H9 (cell line): ENCODE data around the gene KIF23. TPM values are rescaled to one million over a fixed set of nuclear protein-coding genes. Genes with fewer than 3 reads are reported as not detected.

Source experiments
- DNase-seq: peaks from one replicate; pipeline ENCODE4 v3.0.0-alpha.2; 2017
- H2AFZ ChIP-seq: one replicate; pipeline ENCODE4 v1.6.1; 2013; ENCODE audit warnings: mild to moderate bottlenecking, low read length, control low read depth, moderate library complexity
- H2AK5ac ChIP-seq: 2 replicates; pipeline ENCODE4 v1.6.1; 2013; ENCODE audit warnings: low read length, control low read depth, mixed read lengths; ENCODE audit not compliant: insufficient read length
- H2BK120ac ChIP-seq: one replicate; pipeline ENCODE4 v1.6.1; 2013; ENCODE audit warnings: low read depth, mild to moderate bottlenecking, low read length, control low read depth, inconsistent platforms; ENCODE audit not compliant: poor library complexity, severe bottlenecking
- H2BK12ac ChIP-seq: 2 replicates; pipeline ENCODE4 v1.6.1; 2013; ENCODE audit warnings: low read length, control low read depth, mixed read lengths, low read depth; ENCODE audit not compliant: insufficient read length
- H2BK15ac ChIP-seq: 2 replicates; pipeline ENCODE4 v1.6.1; 2013; ENCODE audit warnings: low read depth, low read length, control low read depth
- H2BK20ac ChIP-seq: one replicate; pipeline ENCODE4 v1.6.1; 2013; ENCODE audit warnings: low read depth, mild to moderate bottlenecking, low read length, control low read depth, inconsistent platforms; ENCODE audit not compliant: poor library complexity, severe bottlenecking
- H2BK5ac ChIP-seq: 2 replicates; pipeline ENCODE4 v1.6.1; 2013; ENCODE audit warnings: low read length, control low read depth, mixed read lengths; ENCODE audit not compliant: insufficient read length
- H3K14ac ChIP-seq: 2 replicates; pipeline ENCODE4 v1.6.1; 2013; ENCODE audit warnings: low read length, control low read depth; ENCODE audit not compliant: insufficient read depth
- H3K18ac ChIP-seq: 2 replicates; pipeline ENCODE4 v1.6.1; 2013; ENCODE audit warnings: low read depth, mild to moderate bottlenecking, mixed read lengths, low read length, control low read depth; ENCODE audit not compliant: insufficient read length
- H3K23ac ChIP-seq: 2 replicates; pipeline ENCODE4 v1.6.1; 2013; ENCODE audit warnings: low read length, control low read depth, mixed read lengths, low read depth; ENCODE audit not compliant: insufficient read length
- H3K23me2 ChIP-seq: 2 replicates; pipeline ENCODE4 v1.6.1; 2013; ENCODE audit warnings: low read depth, mild to moderate bottlenecking, mixed read lengths, low read length, control low read depth; ENCODE audit not compliant: insufficient read length, poor library complexity, severe bottlenecking
- H3K27ac ChIP-seq: 2 replicates; pipeline ENCODE4 v1.5.1; 2013; ENCODE audit warnings: low read length, control low read depth, mixed read lengths, low read depth; ENCODE audit not compliant: insufficient read length
- H3K27me3 ChIP-seq: 2 replicates; pipeline ENCODE4 v1.6.1; 2013; ENCODE audit warnings: low read length, control low read depth, inconsistent platforms; ENCODE audit not compliant: insufficient read depth
- H3K4ac ChIP-seq: 2 replicates; pipeline ENCODE4 v1.6.1; 2013; ENCODE audit warnings: low read depth, mild to moderate bottlenecking, control low read depth, inconsistent platforms, low read length, moderate library complexity
- H3K4me1 ChIP-seq: 2 replicates; pipeline ENCODE4 v1.6.1; 2013; ENCODE audit warnings: low read length, control low read depth, inconsistent platforms; ENCODE audit not compliant: insufficient read depth
- H3K4me2 ChIP-seq: 2 replicates; pipeline ENCODE4 v1.6.1; 2013; ENCODE audit warnings: low read length, control low read depth, mixed read lengths; ENCODE audit not compliant: insufficient read length, insufficient read depth
- H3K56ac ChIP-seq: 2 replicates; pipeline ENCODE4 v1.6.1; 2013; ENCODE audit warnings: low read depth, mild to moderate bottlenecking, mixed read lengths, low read length, control low read depth; ENCODE audit not compliant: insufficient read length
- H3K79me1 ChIP-seq: 2 replicates; pipeline ENCODE4 v1.6.1; 2013; ENCODE audit warnings: low read depth, mild to moderate bottlenecking, moderate library complexity, low read length, control low read depth, inconsistent platforms; ENCODE audit not compliant: insufficient read depth, poor library complexity, severe bottlenecking
- H3K79me2 ChIP-seq: 2 replicates; pipeline ENCODE4 v1.6.1; 2013; ENCODE audit warnings: low read length, control low read depth, inconsistent platforms; ENCODE audit not compliant: insufficient read depth
- H3K9ac ChIP-seq: 2 replicates; pipeline ENCODE4 v1.6.1; 2013; ENCODE audit warnings: low read length, control low read depth, mixed read lengths; ENCODE audit not compliant: insufficient read length; ENCODE audit errors: extremely low read depth
- H3K9me3 ChIP-seq: one replicate; pipeline ENCODE4 v1.6.1; 2013; ENCODE audit warnings: low read depth, low read length, inconsistent platforms; ENCODE audit not compliant: control insufficient read depth
- H3T11ph ChIP-seq: one replicate; pipeline ENCODE4 v1.6.1; 2013; ENCODE audit warnings: mild to moderate bottlenecking, low read length, control low read depth, inconsistent platforms
- H4K20me1 ChIP-seq: one replicate; pipeline ENCODE4 v1.6.1; 2013; ENCODE audit not compliant: control insufficient read depth, insufficient read length, insufficient read depth
- H4K5ac ChIP-seq: 2 replicates; pipeline ENCODE4 v1.6.1; 2013; ENCODE audit warnings: low read depth, mild to moderate bottlenecking, mixed read lengths, low read length, control low read depth; ENCODE audit not compliant: insufficient read length
- H4K8ac ChIP-seq: replicated peaks from 2 replicates; pipeline ENCODE4 v1.6.1; 2013; ENCODE audit warnings: low read length, control low read depth, mixed read lengths, low read depth; ENCODE audit not compliant: insufficient read length
- H4K91ac ChIP-seq: 2 replicates; pipeline ENCODE4 v1.6.1; 2013; ENCODE audit warnings: low read depth, mild to moderate bottlenecking, moderate library complexity, mixed read lengths, low read length, control low read depth; ENCODE audit not compliant: insufficient read length
- H3K27ac Mint-ChIP-seq, 3 experiments: 2 replicates in 2 of 3; 3 replicates in 1 of 3; pipeline ENCODE4 v1.8.0; 2020 to 2021; ENCODE audit warnings: mixed read lengths in 3 of 3, mild to moderate bottlenecking in 1 of 3, moderate library complexity in 1 of 3
- H3K27me3 Mint-ChIP-seq: 2 replicates; pipeline ENCODE4 v1.8.0; 2021; ENCODE audit warnings: low read depth, mild to moderate bottlenecking, moderate library complexity, mixed read lengths
- H3K36me3 Mint-ChIP-seq, 3 experiments: 2 replicates in 2 of 3; 3 replicates in 1 of 3; pipeline ENCODE4 v1.8.0; 2020 to 2021; ENCODE audit warnings: low read depth in 3 of 3, mixed read lengths in 3 of 3; ENCODE audit not compliant: insufficient read depth in 1 of 3
- H3K4me1 Mint-ChIP-seq, 2 experiments: 2 replicates each; pipeline ENCODE4 v1.8.0; 2020; ENCODE audit warnings: mixed read lengths in 2 of 2
- H3K4me3 Mint-ChIP-seq, 2 experiments: 2 replicates in 1 of 2; 3 replicates in 1 of 2; pipeline ENCODE4 v1.8.0; 2020 to 2021; ENCODE audit warnings: mild to moderate bottlenecking in 2 of 2, mixed read lengths in 2 of 2, moderate library complexity in 1 of 2
- H3K9me3 Mint-ChIP-seq, 2 experiments: 2 replicates in 1 of 2; 3 replicates in 1 of 2; pipeline ENCODE4 v1.8.0; 2020; ENCODE audit warnings: mild to moderate bottlenecking in 2 of 2, mixed read lengths in 2 of 2, moderate library complexity in 1 of 2
- CTCF ChIP-seq: fragments of 200-600 bp; sonication (generic); conservative IDR thresholded peaks from 3 replicates; pipeline ENCODE4 v1.8.0; 2021; ENCODE audit warnings: antibody characterized with exemption, mild to moderate bottlenecking
- WGBS: extraction: QIAGEN DNeasy Blood & Tissue Kit; methylation state at CpG from one replicate; pipeline ENCODE4 v1.1.7; 2013; ENCODE audit warnings: missing lambda C conversion rate, low lambda C conversion rate, mixed read lengths; ENCODE audit not compliant: insufficient read length; ENCODE audit errors: extremely low coverage; 5-methylcytosine and 5-hydroxymethylcytosine counted together
- total RNA-seq: library from RNA; stranded (reverse); gene quantifications from 2 replicates; pipeline ENCODE4 v1.2.1, GENCODE V29; 2021

Gene KIF23
- total RNA-seq, 1 experiment from 2014 or later, result 55.4 TPM

- Histone ChIP-seq H3K27me3 (no peaks in the 10 kb centered on the region), H2BK120ac (no peak overlapping the region), H4K5ac (no peak overlapping the region), H2BK15ac (no peak overlapping the region), H3K4ac (no peak overlapping the region), H3K79me2 (no peaks in the 10 kb centered on the region), H3K4me1 (peaks cover 3% of the 10 kb centered on the region; the same call in 1 of the 2 replicates), H4K20me1 (no peaks in the 10 kb centered on the region), H2AFZ (no peak overlapping the region), H2BK12ac (no peak overlapping the region), H3K79me1 (no peaks in the 10 kb centered on the region), H2BK20ac (no peak overlapping the region), H3K4me2 (no peak overlapping the region), H3K9me3 (no peaks in the 10 kb centered on the region), H4K91ac (no peak overlapping the region), H2AK5ac (no peak overlapping the region), H3T11ph (no peak overlapping the region), H3K27ac (no peak overlapping the region), H3K9ac (no peak overlapping the region), H3K56ac (no peak overlapping the region), H2BK5ac (no peak overlapping the region), H3K23me2 (no peaks in the 10 kb centered on the region), H3K14ac (no peak overlapping the region), H3K18ac (no peak overlapping the region), H3K23ac (no peak overlapping the region), H4K8ac (no peak overlapping the region)
- Mint-ChIP-seq H3K9me3 (no peaks in the 10 kb centered on the region), H3K4me3 (no peak overlapping the region), H3K36me3 (no peaks in the 10 kb centered on the region), H3K4me1 (peaks cover 20 to 27% of the 10 kb centered on the region in 2 experiments), H3K27ac (no peak overlapping the region), H3K27me3 (peaks cover 13% of the 10 kb centered on the region)
- TF ChIP-seq CTCF, result no peak
- no CpG with 5 or more reads among the region's 4 CpGs for WGBS
- no peak for DNase-seq
Measured at GRCh38 chr15:69392352-69392751, 21.8 kb upstream of the KIF23 start.
